GM12878 (cell line): ENCODE results near the gene CCR2. TPM values are rescaled to one million over a fixed set of nuclear protein-coding genes. Genes with fewer than 3 reads are reported as not detected.

Source experiments
- ATAC-seq: fragments of 200-7000 bp; cut with Tn5 transposase; 3 replicates; pipeline ENCODE4 v1.9.1; 2020; ENCODE audit warnings: mild to moderate bottlenecking, moderate library complexity
- BruUV-seq: library from RNA; stranded (reverse); fragments of 400-500 nt; replicated peaks from 2 replicates; lab custom pipeline; 2021; lab: Mats Ljungman, UMichigan
- CTCF ChIA-PET: fragments of 300-600 bp; sonication (Branson Sonifier 250); formaldehyde crosslinking; extraction: SDS; loops from one replicate; lab custom pipeline; 2021; ENCODE audit warnings: inconsistent platforms; lab: Yijun Ruan, JAX
- POLR2A ChIA-PET: fragments of 350-600 bp; formaldehyde crosslinking; extraction: SDS; loops from one replicate; lab custom pipeline; 2021; ENCODE audit warnings: inconsistent platforms; lab: Charles Lee
- RAD21 ChIA-PET: fragments of 300-600 bp; sonication (Branson Sonifier 250); formaldehyde crosslinking; loops from one replicate; lab custom pipeline; 2023; ENCODE audit warnings: antibody characterized with exemption; ENCODE audit not compliant: unreplicated experiment; lab: Charles Lee
- SMC1A ChIA-PET: fragments of 300-600 bp; sonication (Branson Sonifier 250); formaldehyde crosslinking; loops from one replicate; lab custom pipeline; 2023; ENCODE audit not compliant: unreplicated experiment, uncharacterized antibody; lab: Charles Lee
- DNase-seq: peaks from one replicate; pipeline ENCODE4 v3.0.0-alpha.2; 2011; ENCODE audit warnings: low read depth, low spot score
- FAIRE-seq: peaks from 3 replicates; lab custom pipeline; 2011; peaks lifted over from hg19 to GRCh38; lab: Jason Lieb, UNC
- H2AFZ ChIP-seq: 2 replicates; pipeline ENCODE4 v1.6.0; 2011; ENCODE audit warnings: low read depth, low read length, control low read depth; ENCODE audit not compliant: control insufficient read depth
- H3K27ac ChIP-seq: 2 replicates; pipeline ENCODE4 v1.5.1; 2011; ENCODE audit warnings: control low read depth; ENCODE audit not compliant: control insufficient read depth, insufficient read depth
- H3K27me3 ChIP-seq, 2 experiments: replicated peaks in 1 of 2; 2 replicates each; pipeline versions ENCODE4 v1.6.0 to v1.6.1; 2011; ENCODE audit warnings: low read length in 1 of 2; ENCODE audit not compliant: control insufficient read depth in 2 of 2, insufficient read depth in 2 of 2
- H3K36me3 ChIP-seq, 2 experiments: 2 replicates each; pipeline ENCODE4 v1.5.1; 2011; ENCODE audit warnings: low read length in 1 of 2; ENCODE audit not compliant: control insufficient read depth in 2 of 2, insufficient read depth in 2 of 2
- H3K4me1 ChIP-seq: 2 replicates; pipeline ENCODE4 v1.6.1; 2011; ENCODE audit warnings: mild to moderate bottlenecking, low read length, moderate library complexity, mixed read lengths; ENCODE audit not compliant: control insufficient read depth, insufficient read depth
- H3K4me2 ChIP-seq: 2 replicates; pipeline ENCODE4 v1.6.0; 2011; ENCODE audit warnings: control low read depth; ENCODE audit not compliant: control insufficient read depth, insufficient read depth
- H3K4me3 ChIP-seq: fragments of 200-600 bp; sonication (generic); 2 replicates; pipeline ENCODE4 v1.5.1; 2016
- H3K79me2 ChIP-seq: 2 replicates; pipeline ENCODE4 v1.6.0; 2011; ENCODE audit warnings: low read length; ENCODE audit not compliant: control insufficient read depth, insufficient read depth
- H3K9ac ChIP-seq: 2 replicates; pipeline ENCODE4 v1.8.0; 2011; ENCODE audit warnings: low read length, control low read depth, mixed read lengths; ENCODE audit not compliant: control insufficient read depth, insufficient read depth
- H3K9me3 ChIP-seq: replicated peaks from 3 replicates; pipeline ENCODE4 v1.5.1; 2011; ENCODE audit warnings: mild to moderate bottlenecking, low read length; ENCODE audit not compliant: control insufficient read depth, insufficient read depth
- H4K20me1 ChIP-seq: 2 replicates; pipeline ENCODE4 v1.6.0; 2011; ENCODE audit not compliant: control insufficient read depth, insufficient read depth
- FOS ChIP-seq: IDR thresholded peaks from 3 replicates; pipeline ENCODE4 v1.6.1; 2011; ENCODE audit warnings: borderline replicate concordance; ENCODE audit not compliant: insufficient read length; ENCODE audit errors: extremely low read depth
- GABPA ChIP-seq: IDR thresholded peaks from 2 replicates; pipeline ENCODE4 v1.6.1; 2014; ENCODE audit warnings: antibody characterized with exemption, low read depth, mild to moderate bottlenecking, inconsistent platforms
- HDAC6 ChIP-seq: fragments of 200-600 bp; sonication (generic); IDR thresholded peaks from one replicate; pipeline ENCODE4 v1.8.0; 2017; ENCODE audit warnings: antibody characterized with exemption; ENCODE audit not compliant: unreplicated experiment
- NRF1 ChIP-seq: conservative IDR thresholded peaks from 2 replicates; pipeline ENCODE4 v1.6.1; 2011; ENCODE audit warnings: mild to moderate bottlenecking, low read depth, low read length, improper control_type of control experiment
- ZNF687 ChIP-seq: fragments of 450-650 bp; IDR thresholded peaks from 2 replicates; pipeline ENCODE4 v1.6.1; 2017; ENCODE audit warnings: mild to moderate bottlenecking, moderate library complexity
- WGBS: methylation state at CpG from one replicate; pipeline ENCODE4 v1.1.6; 2016; ENCODE audit warnings: low lambda C conversion rate; ENCODE audit not compliant: insufficient replicate concordance, insufficient coverage; ENCODE audit errors: missing lambda C conversion rate; 5-methylcytosine and 5-hydroxymethylcytosine counted together
- in situ Hi-C: fragments of 300-500 bp; cut with MboI; formaldehyde crosslinking; loops from 9 replicates; pipeline ENCODE4 v1.14.3; 2018; ENCODE audit warnings: mixed read lengths
- intact Hi-C: fragments of 100-400 bp; cut with micrococcal nuclease; formaldehyde crosslinking; loops from one replicate; pipeline ENCODE4 v1.14.2; 2022; ENCODE audit not compliant: unreplicated experiment
- polyA plus RNA-seq, 11 experiments: library from polyadenylated mRNA; depleted of rRNA in 4 of 11; unstranded in 6 of 11; stranded (reverse) in 5 of 11; fragments of >200 nt; fragmentation: Nextera tagmentation in 4 of 11; fragmentation: Illumina TruSeq in 1 of 11; extraction: Ambion mirVana in 4 of 11; extraction: Trizol in 1 of 11; gene quantifications; 1 replicate in 1 of 11; 2 replicates in 10 of 11; pipeline versions ENCODE4 v1.2.1 to v1.2.3, GENCODE V29; 2011 to 2016; ENCODE audit warnings: inconsistent platforms in 2 of 11, missing spikeins in 2 of 11, low read depth in 1 of 11
- total RNA-seq, 4 experiments: library from RNA; depleted of rRNA in 3 of 4; stranded (reverse); fragments of >200 nt in 3 of 4; fragmentation: Illumina TruSeq in 1 of 4; extraction: Trizol in 1 of 4; gene quantifications; 2 replicates each; pipeline versions ENCODE4 v1.2.1 to v1.2.3, GENCODE V29; 2013 to 2021

The CCR2 gene
- total and polyA plus RNA-seq, 10 of the 15 experiments (the other 5 are each of a cell fraction or from before 2014, with no cell fraction given) = 1.9 to 4.7 (median 3.5) TPM; not detected in 1

GRCh38 chr3:46406788-46407611, 53.1 kb downstream of the CCR2 start, which contains the start of the genes CCR5AS and CCRL2 (continued):
- TF ChIP-seq ZNF687 (no peak), GABPA (peak; percentile 46; the same call in 1 of the 2 replicates)

- no TSS peak for BruUV-seq
- POLR2A ChIA-PET = no interaction called here
- no peaks in the 10 kb centered on the region for H4K20me1 ChIP-seq
- H3K27me3 ChIP-seq = no peaks in the 10 kb centered on the region
- SMC1A ChIA-PET = interaction anchor here (0.6 to 2.1 kb wide), 6 partner anchors 21 to 321 kb away, joined by 3 to 6 read pairs (median 4); no protein-coding TSS in a partner anchor
- peaks cover 11% of the 10 kb centered on the region for H3K4me1 ChIP-seq
- H3K27ac ChIP-seq = no peak overlapping the region
- H3K79me2 ChIP-seq = no peaks in the 10 kb centered on the region
- H3K9me3 ChIP-seq = no peaks in the 10 kb centered on the region; the same call in 2 of the 3 replicates
- in situ Hi-C loops (no loop called here), intact Hi-C loops (no loop called here)
- no peak overlapping the region for H3K9ac ChIP-seq
- H3K36me3 ChIP-seq = no peaks in the 10 kb centered on the region
- no peak for DNase-seq
- ATAC-seq = no peak
- H3K4me3 ChIP-seq = no peak overlapping the region
- RAD21 ChIA-PET = interaction anchor here (0.8 kb wide), 1 partner anchor 30 kb away, joined by 3 read pairs; no protein-coding TSS in a partner anchor
- no peak for TF ChIP-seq HDAC6
- TF ChIP-seq FOS = no peak
- TF ChIP-seq NRF1 = no peak
- TF ChIP-seq, all 136 proteins: peak for 0
- Histone ChIP-seq H2AFZ (no peak overlapping the region; the same call in 1 of the 2 replicates), H3K4me2 (peak overlapping the region; percentile 17)
- no peak for FAIRE-seq
- CTCF ChIA-PET = interaction anchor here (0.7 to 2.2 kb wide), 3 partner anchors 30 to 81 kb away, joined by 3 to 8 read pairs (median 7); partner anchors contain the start of gene CCR5
- WGBS = 74% methylated on average over 7 of the region's 7 CpGs
These were observed 54.1 kb downstream of the CCR2 start for GRCh38 chr3:46407970-46408369.
